GM23338 (cell line): ENCODE results near the gene RPS19. TPM values are rescaled to one million over a fixed set of nuclear protein-coding genes. Genes with fewer than 3 reads are reported as not detected.

ENCODE experiments used
- ATAC-seq: fragments of 200-7000 bp; cut with Tn5 transposase; 3 replicates; pipeline ENCODE4 v1.9.1; 2020
- DNase-seq: peaks from one replicate; pipeline ENCODE4 v3.0.0-alpha.2; 2015; ENCODE audit warnings: low spot score
- H2AFZ ChIP-seq: fragments of 200-600 bp; sonication (generic); 2 replicates; pipeline ENCODE4 v1.8.0; 2016; ENCODE audit warnings: antibody characterized with exemption, mild to moderate bottlenecking, moderate library complexity
- H3F3A ChIP-seq: fragments of 200-600 bp; sonication (generic); replicated peaks from 2 replicates; pipeline ENCODE4 v1.8.0; 2017; ENCODE audit warnings: antibody characterized with exemption, mixed run types, low read depth
- H3K27ac ChIP-seq: fragments of 200-600 bp; sonication (generic); 2 replicates; pipeline ENCODE4 v1.6.1; 2016; ENCODE audit warnings: low read depth
- H3K27me3 ChIP-seq: fragments of 200-600 bp; sonication (generic); 2 replicates; pipeline ENCODE4 v1.8.0; 2016; ENCODE audit warnings: mild to moderate bottlenecking, mixed run types, moderate library complexity; ENCODE audit not compliant: insufficient read depth
- H3K36me3 ChIP-seq: fragments of 200-600 bp; sonication (generic); 2 replicates; pipeline ENCODE4 v1.8.0; 2016; ENCODE audit warnings: mild to moderate bottlenecking; ENCODE audit not compliant: insufficient read depth
- H3K4me1 ChIP-seq: fragments of 200-600 bp; sonication (generic); 2 replicates; pipeline ENCODE4 v1.8.0; 2016; ENCODE audit warnings: mild to moderate bottlenecking, moderate library complexity; ENCODE audit not compliant: insufficient read depth
- H3K4me2 ChIP-seq: fragments of 200-600 bp; sonication (generic); 2 replicates; pipeline ENCODE4 v1.7.1; 2017; ENCODE audit warnings: mixed run types
- H3K4me3 ChIP-seq: fragments of 200-600 bp; sonication (generic); 2 replicates; pipeline ENCODE4 v1.6.1; 2016; ENCODE audit warnings: mixed run types
- H3K79me2 ChIP-seq: fragments of 200-600 bp; sonication (generic); replicated peaks from 2 replicates; pipeline ENCODE4 v1.8.0; 2017; ENCODE audit warnings: mild to moderate bottlenecking; ENCODE audit not compliant: insufficient read depth
- H3K9me2 ChIP-seq: fragments of 200-600 bp; sonication (generic); 2 replicates; pipeline ENCODE4 v1.8.0; 2017; ENCODE audit not compliant: insufficient read depth
- H4K20me1 ChIP-seq: fragments of 200-600 bp; sonication (generic); replicated peaks from 2 replicates; pipeline ENCODE4 v1.8.0; 2017; ENCODE audit warnings: mild to moderate bottlenecking; ENCODE audit not compliant: insufficient read depth
- H3K27ac Mint-ChIP-seq: 2 replicates; pipeline ENCODE4 v1.8.0; 2020; ENCODE audit warnings: inconsistent platforms, mild to moderate bottlenecking, moderate library complexity, mixed read lengths
- H3K27me3 Mint-ChIP-seq: 3 replicates; pipeline ENCODE4 v1.8.0; 2022; ENCODE audit warnings: low read depth, mild to moderate bottlenecking, moderate library complexity, mixed read lengths, inconsistent platforms; ENCODE audit not compliant: insufficient read depth, poor library complexity
- H3K36me3 Mint-ChIP-seq: 3 replicates; pipeline ENCODE4 v1.8.0; 2021; ENCODE audit warnings: low read depth, mild to moderate bottlenecking, inconsistent platforms, moderate library complexity, mixed read lengths
- H3K4me1 Mint-ChIP-seq: 3 replicates; pipeline ENCODE4 v1.8.0; 2020; ENCODE audit warnings: mild to moderate bottlenecking, inconsistent platforms, mixed read lengths
- H3K4me3 Mint-ChIP-seq: 3 replicates; pipeline ENCODE4 v1.8.0; 2021; ENCODE audit warnings: moderate library complexity, mild to moderate bottlenecking, inconsistent platforms, mixed read lengths
- H3K9me3 Mint-ChIP-seq: 3 replicates; pipeline ENCODE4 v1.8.0; 2020; ENCODE audit warnings: moderate library complexity, mild to moderate bottlenecking, inconsistent platforms, mixed read lengths
- CREB1 ChIP-seq: fragments of 250-450 bp; sonication (Bioruptor Pico); IDR thresholded peaks from 2 replicates; pipeline ENCODE4 v1.5.0; 2020; ENCODE audit warnings: low read depth, mild to moderate bottlenecking, moderate library complexity
- CTCF ChIP-seq, 2 experiments: fragments of 200-600 bp in 1 of 2; sonication (generic) in 1 of 2; conservative IDR thresholded peaks; 2 replicates each; pipeline versions ENCODE4 v1.5.1 to v1.6.1; 2016 to 2017; ENCODE audit warnings: antibody characterized with exemption in 2 of 2, low read depth in 2 of 2, mild to moderate bottlenecking in 2 of 2, moderate library complexity in 1 of 2
- EZH2 ChIP-seq: fragments of 200-600 bp; sonication (generic); IDR thresholded peaks from one replicate; pipeline ENCODE4 v1.8.0; 2017; ENCODE audit warnings: antibody characterized with exemption, mild to moderate bottlenecking, low read depth; ENCODE audit not compliant: unreplicated experiment
- EZH2phosphoT487 ChIP-seq: fragments of 200-600 bp; sonication (generic); IDR thresholded peaks from one replicate; pipeline ENCODE4 v1.8.1; 2018; ENCODE audit warnings: antibody characterized with exemption; ENCODE audit not compliant: unreplicated experiment
- JUNB ChIP-seq: IDR thresholded peaks from one replicate; pipeline ENCODE4 v1.6.1; 2016; ENCODE audit warnings: antibody characterized with exemption; ENCODE audit not compliant: unreplicated experiment
- NANOG ChIP-seq: IDR thresholded peaks from 2 replicates; pipeline ENCODE4 v1.6.1; 2016; ENCODE audit warnings: antibody characterized with exemption, borderline replicate concordance
- POLR2AphosphoS5 ChIP-seq: IDR thresholded peaks from 2 replicates; pipeline ENCODE4 v1.6.1; 2016; ENCODE audit warnings: antibody characterized with exemption, low read depth
- REST ChIP-seq: IDR thresholded peaks from one replicate; pipeline ENCODE4 v1.6.1; 2018; ENCODE audit warnings: antibody characterized with exemption; ENCODE audit not compliant: unreplicated experiment
- ZNF114 ChIP-seq: fragments of 250-450 bp; sonication (Bioruptor Pico); IDR thresholded peaks from 2 replicates; pipeline ENCODE4 v1.5.0; 2020; ENCODE audit warnings: mild to moderate bottlenecking, moderate library complexity
- ZNF331 ChIP-seq: fragments of 250-450 bp; sonication (Bioruptor Pico); IDR thresholded peaks from 2 replicates; pipeline ENCODE4 v1.5.0; 2020; ENCODE audit warnings: low read depth, mild to moderate bottlenecking, moderate library complexity
- polyA plus RNA-seq: library from polyadenylated mRNA; unstranded; fragments of >200 nt; fragmentation: Nextera tagmentation; extraction: Ambion mirVana; gene quantifications from 2 replicates; pipeline ENCODE4 v1.2.1, GENCODE V29; 2016
- total RNA-seq: library from RNA; depleted of rRNA; stranded (reverse); fragments of >200 nt; shearing (Covaris generic); gene quantifications from 2 replicates; pipeline ENCODE4 v1.2.3, GENCODE V29; 2014
- TF ChIP-seq, protein P1 (sequence below): fragments of 250-450 bp; sonication (Bioruptor Pico); IDR thresholded peaks from 2 replicates; pipeline ENCODE4 v1.5.0; 2020; ENCODE audit warnings: mild to moderate bottlenecking, moderate library complexity
- TF ChIP-seq, protein P2 (sequence below): IDR thresholded peaks from 2 replicates; pipeline ENCODE4 v1.6.1; 2016; ENCODE audit warnings: antibody characterized with exemption

Gene RPS19
- total and polyA plus RNA-seq, 2 experiments from 2014 or later = 1,798 to 4,073 TPM

DNA sequence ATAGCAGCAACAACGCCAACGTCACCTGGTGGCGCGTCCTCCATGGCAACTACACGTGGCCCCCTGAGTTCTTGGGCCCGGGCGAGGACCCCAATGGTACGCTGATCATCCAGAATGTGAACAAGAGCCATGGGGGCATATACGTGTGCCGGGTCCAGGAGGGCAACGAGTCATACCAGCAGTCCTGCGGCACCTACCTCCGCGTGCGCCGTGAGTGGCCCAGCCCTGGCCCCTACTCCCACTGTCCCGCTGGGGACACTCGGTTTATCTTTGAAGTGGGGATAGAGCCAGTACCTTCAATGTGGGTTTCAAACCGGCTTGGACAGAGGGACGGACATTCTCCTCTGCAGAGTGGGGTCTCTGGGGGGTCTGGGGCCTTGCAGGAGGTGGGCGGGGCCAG is 19.0 kb downstream of the RPS19 start:
- H3K36me3 ChIP-seq = no peaks in the 10 kb centered on the region
- no peak overlapping the region for H3K4me3 ChIP-seq
- peaks cover 16% of the 10 kb centered on the region for H3F3A ChIP-seq
- Mint-ChIP-seq H3K27ac (no peak overlapping the region), H3K4me3 (no peak overlapping the region), H3K9me3 (peaks cover 4% of the 10 kb centered on the region; the same call in 1 of the 3 replicates), H3K36me3 (no peaks in the 10 kb centered on the region; the same call in 2 of the 3 replicates), H3K27me3 (peaks cover 31% of the 10 kb centered on the region), H3K4me1 (peaks cover 15% of the 10 kb centered on the region)
- H3K9me2 ChIP-seq = no peaks in the 10 kb centered on the region
- ATAC-seq (no peak), DNase-seq (no peak)
- TF ChIP-seq ZNF331 (CRISPR knock-in tag) = no peak
- TF ChIP-seq JUNB = no peak
- no peak for TF ChIP-seq CREB1
- no peak for TF ChIP-seq NANOG
- TF ChIP-seq, protein P1, sequence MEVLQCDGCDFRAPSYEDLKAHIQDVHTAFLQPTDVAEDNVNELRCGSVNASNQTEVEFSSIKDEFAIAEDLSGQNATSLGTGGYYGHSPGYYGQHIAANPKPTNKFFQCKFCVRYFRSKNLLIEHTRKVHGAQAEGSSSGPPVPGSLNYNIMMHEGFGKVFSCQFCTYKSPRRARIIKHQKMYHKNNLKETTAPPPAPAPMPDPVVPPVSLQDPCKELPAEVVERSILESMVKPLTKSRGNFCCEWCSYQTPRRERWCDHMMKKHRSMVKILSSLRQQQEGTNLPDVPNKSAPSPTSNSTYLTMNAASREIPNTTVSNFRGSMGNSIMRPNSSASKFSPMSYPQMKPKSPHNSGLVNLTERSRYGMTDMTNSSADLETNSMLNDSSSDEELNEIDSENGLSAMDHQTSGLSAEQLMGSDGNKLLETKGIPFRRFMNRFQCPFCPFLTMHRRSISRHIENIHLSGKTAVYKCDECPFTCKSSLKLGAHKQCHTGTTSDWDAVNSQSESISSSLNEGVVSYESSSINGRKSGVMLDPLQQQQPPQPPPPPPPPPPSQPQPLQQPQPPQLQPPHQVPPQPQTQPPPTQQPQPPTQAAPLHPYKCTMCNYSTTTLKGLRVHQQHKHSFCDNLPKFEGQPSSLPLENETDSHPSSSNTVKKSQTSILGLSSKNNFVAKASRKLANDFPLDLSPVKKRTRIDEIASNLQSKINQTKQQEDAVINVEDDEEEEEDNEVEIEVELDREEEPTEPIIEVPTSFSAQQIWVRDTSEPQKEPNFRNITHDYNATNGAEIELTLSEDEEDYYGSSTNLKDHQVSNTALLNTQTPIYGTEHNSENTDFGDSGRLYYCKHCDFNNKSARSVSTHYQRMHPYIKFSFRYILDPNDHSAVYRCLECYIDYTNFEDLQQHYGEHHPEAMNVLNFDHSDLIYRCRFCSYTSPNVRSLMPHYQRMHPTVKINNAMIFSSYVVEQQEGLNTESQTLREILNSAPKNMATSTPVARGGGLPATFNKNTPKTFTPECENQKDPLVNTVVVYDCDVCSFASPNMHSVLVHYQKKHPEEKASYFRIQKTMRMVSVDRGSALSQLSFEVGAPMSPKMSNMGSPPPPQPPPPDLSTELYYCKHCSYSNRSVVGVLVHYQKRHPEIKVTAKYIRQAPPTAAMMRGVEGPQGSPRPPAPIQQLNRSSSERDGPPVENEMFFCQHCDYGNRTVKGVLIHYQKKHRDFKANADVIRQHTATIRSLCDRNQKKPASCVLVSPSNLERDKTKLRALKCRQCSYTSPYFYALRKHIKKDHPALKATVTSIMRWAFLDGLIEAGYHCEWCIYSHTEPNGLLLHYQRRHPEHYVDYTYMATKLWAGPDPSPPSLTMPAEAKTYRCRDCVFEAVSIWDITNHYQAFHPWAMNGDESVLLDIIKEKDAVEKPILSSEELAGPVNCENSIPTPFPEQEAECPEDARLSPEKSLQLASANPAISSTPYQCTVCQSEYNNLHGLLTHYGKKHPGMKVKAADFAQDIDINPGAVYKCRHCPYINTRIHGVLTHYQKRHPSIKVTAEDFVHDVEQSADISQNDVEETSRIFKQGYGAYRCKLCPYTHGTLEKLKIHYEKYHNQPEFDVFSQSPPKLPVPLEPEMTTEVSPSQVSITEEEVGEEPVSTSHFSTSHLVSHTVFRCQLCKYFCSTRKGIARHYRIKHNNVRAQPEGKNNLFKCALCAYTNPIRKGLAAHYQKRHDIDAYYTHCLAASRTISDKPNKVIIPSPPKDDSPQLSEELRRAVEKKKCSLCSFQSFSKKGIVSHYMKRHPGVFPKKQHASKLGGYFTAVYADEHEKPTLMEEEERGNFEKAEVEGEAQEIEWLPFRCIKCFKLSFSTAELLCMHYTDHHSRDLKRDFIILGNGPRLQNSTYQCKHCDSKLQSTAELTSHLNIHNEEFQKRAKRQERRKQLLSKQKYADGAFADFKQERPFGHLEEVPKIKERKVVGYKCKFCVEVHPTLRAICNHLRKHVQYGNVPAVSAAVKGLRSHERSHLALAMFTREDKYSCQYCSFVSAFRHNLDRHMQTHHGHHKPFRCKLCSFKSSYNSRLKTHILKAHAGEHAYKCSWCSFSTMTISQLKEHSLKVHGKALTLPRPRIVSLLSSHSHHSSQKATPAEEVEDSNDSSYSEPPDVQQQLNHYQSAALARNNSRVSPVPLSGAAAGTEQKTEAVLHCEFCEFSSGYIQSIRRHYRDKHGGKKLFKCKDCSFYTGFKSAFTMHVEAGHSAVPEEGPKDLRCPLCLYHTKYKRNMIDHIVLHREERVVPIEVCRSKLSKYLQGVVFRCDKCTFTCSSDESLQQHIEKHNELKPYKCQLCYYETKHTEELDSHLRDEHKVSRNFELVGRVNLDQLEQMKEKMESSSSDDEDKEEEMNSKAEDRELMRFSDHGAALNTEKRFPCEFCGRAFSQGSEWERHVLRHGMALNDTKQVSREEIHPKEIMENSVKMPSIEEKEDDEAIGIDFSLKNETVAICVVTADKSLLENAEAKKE (CRISPR knock-in tag) = no peak
- no peak for TF ChIP-seq REST
- TF ChIP-seq, protein P2, sequence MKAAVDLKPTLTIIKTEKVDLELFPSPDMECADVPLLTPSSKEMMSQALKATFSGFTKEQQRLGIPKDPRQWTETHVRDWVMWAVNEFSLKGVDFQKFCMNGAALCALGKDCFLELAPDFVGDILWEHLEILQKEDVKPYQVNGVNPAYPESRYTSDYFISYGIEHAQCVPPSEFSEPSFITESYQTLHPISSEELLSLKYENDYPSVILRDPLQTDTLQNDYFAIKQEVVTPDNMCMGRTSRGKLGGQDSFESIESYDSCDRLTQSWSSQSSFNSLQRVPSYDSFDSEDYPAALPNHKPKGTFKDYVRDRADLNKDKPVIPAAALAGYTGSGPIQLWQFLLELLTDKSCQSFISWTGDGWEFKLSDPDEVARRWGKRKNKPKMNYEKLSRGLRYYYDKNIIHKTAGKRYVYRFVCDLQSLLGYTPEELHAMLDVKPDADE = no peak
- TF ChIP-seq EZH2 = no peak
- no peak for TF ChIP-seq EZH2phosphoT487
- TF ChIP-seq ZNF114 (CRISPR knock-in tag) = no peak
- no peak for TF ChIP-seq POLR2AphosphoS5
- TF ChIP-seq CTCF (conservative IDR thresholded peaks at IDR 0.05; ENCODE audit: low read depth in 2 of 2) = no peak
- peaks cover 5% of the 10 kb centered on the region; the same call in 1 of the 2 replicates for H3K4me1 ChIP-seq
- H2AFZ ChIP-seq = no peak overlapping the region
- H3K79me2 ChIP-seq = no peaks in the 10 kb centered on the region
- peaks cover 29% of the 10 kb centered on the region for H3K27me3 ChIP-seq
- H3K27ac ChIP-seq = no peak overlapping the region
- no peak overlapping the region for H3K4me2 ChIP-seq
- H4K20me1 ChIP-seq = no peaks in the 10 kb centered on the region
